ENCODE data around the gene CCDC40. TPM values are rescaled to one million over a fixed set of nuclear protein-coding genes. Genes with fewer than 3 reads are reported as not detected.

CCDC40 gene
- total and polyA plus RNA-seq, 2 donors from 2014 or later = 5.1 to 22.6 TPM

GRCh38 chr17:80025796-80026195 lies 10.6 kb upstream of the CCDC40 start:
- Histone ChIP-seq H3K4me1 (ENCODE audit: control insufficient read depth in 2 of 3, insufficient read depth in 2 of 3, low read depth in 1 of 3, low read length in 3 of 3) (peaks cover 3 to 31% (median 31%) of the 10 kb centered on the region in 3 donors), H3K27ac (ENCODE audit: low read depth in 2 of 2, low read length in 2 of 2) (no peak overlapping the region), H3K27me3 (ENCODE audit: control insufficient read depth, insufficient read depth, low read length) (no peaks in the 10 kb centered on the region), H3K9ac (ENCODE audit: low read length in 3 of 3) (no peak overlapping the region), H3K9me3 (ENCODE audit: control insufficient read depth in 2 of 3, insufficient read depth in 1 of 3, low read length in 3 of 3) (peaks cover 0 to 3% (median 0%) of the 10 kb centered on the region in 3 donors), H3K36me3 (ENCODE audit: control insufficient read depth in 2 of 3, insufficient read depth in 3 of 3, low read length in 3 of 3) (peaks cover 0 to 6% (median 0%) of the 10 kb centered on the region in 3 donors), H3K4me3 (ENCODE audit: low read length in 3 of 3) (no peak overlapping the region)
- intact Hi-C loops (cut with DNase I) = no loop called here
- FAIRE-seq (no peak), DNase-seq (no peak)
- TF ChIP-seq CTCF (IDR thresholded peaks at IDR 0.05; ENCODE audit: borderline replicate concordance, extremely low read depth, insufficient read depth) = no peak

GRCh38 chr17:80026359-80027042 lies 9.9 kb upstream of the CCDC40 start:
- FAIRE-seq (no peak), DNase-seq (no peak)
- no peak for TF ChIP-seq CTCF (IDR thresholded peaks at IDR 0.05; ENCODE audit: borderline replicate concordance, extremely low read depth, insufficient read depth)
- H3K4me1 ChIP-seq (ENCODE audit: control insufficient read depth in 2 of 3, insufficient read depth in 2 of 3, low read depth in 1 of 3, low read length in 3 of 3) = peaks cover 3 to 37% (median 35%) of the 10 kb centered on the region in 3 donors
- no peak overlapping the region for H3K4me3 ChIP-seq (ENCODE audit: low read length in 3 of 3)
- H3K27me3 ChIP-seq (ENCODE audit: control insufficient read depth, insufficient read depth, low read length) = no peaks in the 10 kb centered on the region
- intact Hi-C loops (cut with DNase I) = no loop called here
- H3K36me3 ChIP-seq (ENCODE audit: control insufficient read depth in 2 of 3, insufficient read depth in 3 of 3, low read length in 3 of 3) = peaks cover 0 to 6% (median 0%) of the 10 kb centered on the region in 3 donors
- no peak overlapping the region for H3K9ac ChIP-seq (ENCODE audit: low read length in 3 of 3)
- H3K27ac ChIP-seq (ENCODE audit: low read depth in 2 of 2, low read length in 2 of 2) = no peak overlapping the region
- H3K9me3 ChIP-seq (ENCODE audit: control insufficient read depth in 2 of 3, insufficient read depth in 1 of 3, low read length in 3 of 3) = peaks cover 0 to 3% (median 0%) of the 10 kb centered on the region in 3 donors

GRCh38 chr17:80027043-80027435 lies 9.4 kb upstream of the CCDC40 start:
- no peak for TF ChIP-seq CTCF (IDR thresholded peaks at IDR 0.05; ENCODE audit: borderline replicate concordance, extremely low read depth, insufficient read depth)
- H3K4me1 ChIP-seq (ENCODE audit: control insufficient read depth in 2 of 3, insufficient read depth in 2 of 3, low read depth in 1 of 3, low read length in 3 of 3) = peaks cover 3 to 37% (median 35%) of the 10 kb centered on the region in 3 donors

More at GRCh38 chr17:80027043-80027435, 9.4 kb upstream of the CCDC40 start:
- no peak for FAIRE-seq
- DNase-seq = no peak
- intact Hi-C loops (cut with DNase I) = no loop called here
- H3K27me3 ChIP-seq (ENCODE audit: control insufficient read depth, insufficient read depth, low read length) = no peaks in the 10 kb centered on the region
- peaks cover 0 to 2% (median 0%) of the 10 kb centered on the region in 3 donors for H3K9me3 ChIP-seq (ENCODE audit: control insufficient read depth in 2 of 3, insufficient read depth in 1 of 3, low read length in 3 of 3)
- no peak overlapping the region for H3K9ac ChIP-seq (ENCODE audit: low read length in 3 of 3)
- no peak overlapping the region for H3K4me3 ChIP-seq (ENCODE audit: low read length in 3 of 3)
- H3K27ac ChIP-seq (ENCODE audit: low read depth in 2 of 2, low read length in 2 of 2) = no peak overlapping the region
- peaks cover 0 to 6% (median 0%) of the 10 kb centered on the region in 3 donors for H3K36me3 ChIP-seq (ENCODE audit: control insufficient read depth in 2 of 3, insufficient read depth in 3 of 3, low read length in 3 of 3)

Data from kidney (tissue), 14 donors.